ENCODE results near the gene WARS2. TPM values are rescaled to one million over a fixed set of nuclear protein-coding genes. Genes with fewer than 3 reads are reported as not detected.

WARS2 gene
- total RNA-seq, 1 experiment from 2014 or later = 10.5 TPM

- ChIA-PET RAD21 (ENCODE audit: low non-redundant PET in 1 of 2, low total read pairs in 2 of 2, uncharacterized antibody in 2 of 2, unreplicated experiment in 2 of 2) (no interaction called here), CTCF (no interaction called here)
Measured at GRCh38 chr1:118983558-118984041, 156.9 kb downstream of the WARS2 start.

More at GRCh38 chr1:118983558-118984041, 156.9 kb downstream of the WARS2 start:
- no peak overlapping the region for H2AFZ ChIP-seq (ENCODE audit: low read depth, low read length, poor library complexity, severe bottlenecking)
- H3K27ac ChIP-seq (ENCODE audit: low read depth, low read length) = no peak overlapping the region
- BruUV-seq (replicated peaks) = no TSS peak
- intact Hi-C loops (cut with micrococcal nuclease) = no loop called here
- no peak for DNase-seq (ENCODE audit: low read depth, low spot score)
- no peaks in the 10 kb centered on the region for H3K36me3 ChIP-seq (ENCODE audit: control insufficient read depth in 1 of 2, insufficient read depth in 2 of 2, low read length in 2 of 2)
- H3K4me2 ChIP-seq (ENCODE audit: low read length) = no peak overlapping the region
- POLR2A ChIA-PET = no interaction called here
- no peak overlapping the region for H3K9ac ChIP-seq (ENCODE audit: low read length)
- no peak for TF ChIP-seq ATF3 (IDR thresholded peaks at IDR 0.05)
- TF ChIP-seq ZNF274 (IDR thresholded peaks at IDR 0.05; ENCODE audit: low read depth, low read length) = no peak
- TF ChIP-seq REST (IDR thresholded peaks at IDR 0.05; ENCODE audit: low read depth) = no peak
- no peak for TF ChIP-seq EGR1 (IDR thresholded peaks at IDR 0.05; ENCODE audit: low read depth)
- no peak for TF ChIP-seq SP1 (IDR thresholded peaks at IDR 0.05; ENCODE audit: low read depth)
- H3K4me3 ChIP-seq (replicated peaks in 1 of 2; ENCODE audit: low read depth in 1 of 2, low read length in 2 of 2) = no peak overlapping the region
- H3K9me3 ChIP-seq (ENCODE audit: control insufficient read depth in 1 of 2, insufficient read depth in 1 of 2, low read depth in 1 of 2, low read length in 2 of 2) = no peaks in the 10 kb centered on the region
- H3K4me1 ChIP-seq (ENCODE audit: control insufficient read depth in 1 of 2, insufficient read depth in 2 of 2, low read length in 2 of 2) = no peaks in the 10 kb centered on the region
- no peaks in the 10 kb centered on the region for H3K27me3 ChIP-seq (ENCODE audit: insufficient read depth, low read length)
- H3K79me2 ChIP-seq (ENCODE audit: insufficient read depth, low read length) = no peaks in the 10 kb centered on the region
- no peaks in the 10 kb centered on the region for H3K9me2 ChIP-seq (ENCODE audit: insufficient read depth)
- no peaks in the 10 kb centered on the region; the same call in 1 of the 2 replicates for H4K20me1 ChIP-seq (ENCODE audit: insufficient read depth)
- no peak for ATAC-seq
